GM12872 (cell line): Measurements from ENCODE around the gene SGIP1.
A peak's percentile ranks its signal among the peaks of the same experiment; 100 is the strongest.

Source experiments
- TF ChIP-seq, protein P1 (sequence below): IDR thresholded peaks from 3 replicates; pipeline ENCODE4 v1.5.1; 2011; ENCODE audit warnings: low read depth, mild to moderate bottlenecking, low read length, moderate library complexity; ENCODE audit not compliant: insufficient read depth

Gene SGIP1

DNA sequence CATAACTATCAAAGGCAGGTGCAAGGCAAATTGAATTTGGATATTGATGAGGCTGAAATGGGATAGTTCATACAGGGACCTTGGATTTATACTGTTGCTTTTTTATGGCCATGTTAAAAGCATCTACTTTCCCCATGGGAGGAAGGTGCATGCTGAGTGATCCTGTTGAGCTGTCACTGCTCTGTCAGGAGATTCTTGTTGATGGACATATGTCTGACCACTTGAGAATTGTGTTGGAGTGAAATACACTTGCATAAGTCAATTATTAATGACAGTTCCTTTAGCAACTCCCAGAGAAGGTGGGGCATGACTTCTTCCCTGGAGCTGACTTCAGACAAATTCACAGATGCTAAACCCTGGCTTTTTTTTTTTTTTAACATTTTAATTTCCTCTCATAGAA lies 159.9 kb downstream of the SGIP1 start:
- TF ChIP-seq, protein P1, sequence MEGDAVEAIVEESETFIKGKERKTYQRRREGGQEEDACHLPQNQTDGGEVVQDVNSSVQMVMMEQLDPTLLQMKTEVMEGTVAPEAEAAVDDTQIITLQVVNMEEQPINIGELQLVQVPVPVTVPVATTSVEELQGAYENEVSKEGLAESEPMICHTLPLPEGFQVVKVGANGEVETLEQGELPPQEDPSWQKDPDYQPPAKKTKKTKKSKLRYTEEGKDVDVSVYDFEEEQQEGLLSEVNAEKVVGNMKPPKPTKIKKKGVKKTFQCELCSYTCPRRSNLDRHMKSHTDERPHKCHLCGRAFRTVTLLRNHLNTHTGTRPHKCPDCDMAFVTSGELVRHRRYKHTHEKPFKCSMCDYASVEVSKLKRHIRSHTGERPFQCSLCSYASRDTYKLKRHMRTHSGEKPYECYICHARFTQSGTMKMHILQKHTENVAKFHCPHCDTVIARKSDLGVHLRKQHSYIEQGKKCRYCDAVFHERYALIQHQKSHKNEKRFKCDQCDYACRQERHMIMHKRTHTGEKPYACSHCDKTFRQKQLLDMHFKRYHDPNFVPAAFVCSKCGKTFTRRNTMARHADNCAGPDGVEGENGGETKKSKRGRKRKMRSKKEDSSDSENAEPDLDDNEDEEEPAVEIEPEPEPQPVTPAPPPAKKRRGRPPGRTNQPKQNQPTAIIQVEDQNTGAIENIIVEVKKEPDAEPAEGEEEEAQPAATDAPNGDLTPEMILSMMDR: no peak

DNA sequence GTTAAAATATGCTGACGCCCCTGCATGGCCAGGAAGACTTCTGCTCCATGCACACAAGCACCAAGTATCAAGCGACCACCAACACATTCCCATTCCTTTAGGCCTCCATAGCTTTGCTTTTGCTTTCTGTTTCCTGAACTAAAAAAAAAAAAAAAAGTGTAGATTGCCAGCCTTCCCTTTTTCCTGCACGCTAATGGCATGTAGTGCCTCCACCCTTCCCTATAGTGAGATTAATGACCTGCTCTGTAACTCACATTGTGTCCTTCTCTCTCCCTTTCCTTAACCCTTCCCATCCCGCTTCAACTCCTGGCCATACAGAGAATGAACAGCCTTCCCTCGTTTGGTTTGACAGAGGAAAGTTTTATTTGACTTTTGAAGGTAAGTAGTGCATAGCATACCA lies 161.2 kb downstream of the SGIP1 start:
- TF ChIP-seq, protein P1: no peak

GRCh38 chr1:66696771-66697170 lies 162.8 kb downstream of the SGIP1 start:
- TF ChIP-seq, protein P1: no peak

DNA sequence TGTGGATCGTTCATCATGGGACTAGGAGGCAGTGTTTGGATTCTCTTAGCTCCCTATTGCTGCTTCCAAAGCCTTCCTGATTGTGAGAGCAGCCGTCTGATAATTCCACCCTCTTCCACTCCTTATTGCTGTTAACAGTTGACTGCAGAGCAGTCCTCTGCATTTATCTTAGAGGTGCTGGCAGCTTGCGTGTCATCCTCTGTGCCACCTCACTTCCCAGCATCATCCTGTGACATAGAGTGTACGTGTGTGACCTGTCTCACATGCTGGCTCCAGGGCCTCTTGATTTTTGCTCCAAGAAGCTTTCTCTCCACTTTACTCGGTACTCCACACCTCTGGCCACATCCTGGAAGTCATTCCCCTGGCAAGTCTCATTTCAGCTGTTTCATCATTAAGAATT lies 165.3 kb downstream of the SGIP1 start:
- TF ChIP-seq, protein P1: no peak

- TF ChIP-seq, protein P1: no peak
Measured at GRCh38 chr1:66704177-66704875, 170.4 kb downstream of the SGIP1 start.

DNA sequence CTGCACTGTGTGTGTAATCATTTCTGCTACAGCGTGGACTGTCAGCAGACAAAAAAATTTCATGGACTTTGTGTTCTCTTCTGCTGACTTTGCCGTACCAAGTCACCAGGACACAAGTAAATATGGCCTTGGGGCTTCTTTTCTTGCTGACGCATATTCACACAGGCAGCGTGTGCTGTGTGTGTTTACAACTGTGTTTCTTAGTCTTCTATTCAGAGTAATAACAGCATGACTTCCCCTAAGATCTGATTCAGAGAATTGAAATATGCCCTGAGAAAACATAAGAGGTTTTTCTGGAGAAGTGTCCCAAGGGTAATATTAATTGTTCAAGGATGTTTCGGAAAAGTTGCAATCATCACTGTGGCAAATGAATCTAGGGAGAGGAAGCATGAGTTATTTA lies 171.2 kb downstream of the SGIP1 start:
- TF ChIP-seq, protein P1: no peak

GRCh38 chr1:66711420-66711819 lies 177.5 kb downstream of the SGIP1 start:
- TF ChIP-seq, protein P1: peak; percentile 8; the same call in 1 of the 3 replicates
